ENCODE measurements around the gene GON4L.
A peak's percentile ranks its signal among the peaks of the same experiment; 100 is the strongest.
"Not testable (repeated sequence)": the region's sequence is repeated elsewhere in the genome, so short reads cannot be mapped to it uniquely, and the experiment has no call there.

The GON4L gene

DNA sequence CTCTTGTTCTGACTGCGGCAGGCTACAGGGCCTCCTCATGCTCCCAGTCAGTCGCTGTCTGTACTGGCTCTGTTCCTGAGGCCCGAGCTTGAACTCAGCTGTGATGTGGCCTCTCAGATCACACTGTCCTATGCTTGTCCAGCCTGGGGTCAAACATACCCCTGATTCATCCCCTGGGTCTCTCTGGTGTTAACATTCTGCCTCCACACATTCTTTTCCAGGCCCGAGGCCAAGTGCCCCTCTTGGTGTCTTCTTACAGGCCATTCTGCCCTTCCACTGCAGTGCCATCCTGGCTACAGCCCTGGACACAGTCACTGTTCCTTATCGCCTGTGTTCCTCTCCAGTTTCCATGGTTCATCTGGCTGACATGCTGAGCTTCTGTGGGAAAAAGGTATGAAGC, 108.9 kb downstream of the GON4L start:
- DNase-seq (ENCODE audit: low read depth) = not testable (repeated sequence)

DNA sequence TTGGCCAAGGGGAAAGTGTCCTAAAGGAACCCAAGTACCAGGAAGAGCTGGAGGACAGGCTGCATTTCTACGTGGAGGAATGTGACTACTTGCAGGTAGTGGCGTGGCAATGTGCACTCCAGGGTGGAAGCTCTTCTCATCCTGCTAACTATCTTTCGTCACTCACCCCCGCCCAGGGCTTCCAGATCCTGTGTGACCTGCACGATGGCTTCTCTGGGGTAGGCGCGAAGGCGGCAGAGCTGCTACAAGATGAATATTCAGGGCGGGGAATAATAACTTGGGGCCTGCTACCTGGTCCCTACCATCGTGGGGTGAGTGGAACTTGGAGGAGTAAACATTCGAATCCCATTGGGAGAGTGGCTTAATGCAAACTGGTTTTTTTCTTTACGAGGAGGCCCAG, 109.4 kb downstream of the GON4L start:
- not testable (repeated sequence) for DNase-seq (ENCODE audit: low read depth)

- DNase-seq (ENCODE audit: low read depth) = peak; percentile 97
Measured at GRCh38 chr1:155745284-155746228, 111.5 kb downstream of the GON4L start.

DNA sequence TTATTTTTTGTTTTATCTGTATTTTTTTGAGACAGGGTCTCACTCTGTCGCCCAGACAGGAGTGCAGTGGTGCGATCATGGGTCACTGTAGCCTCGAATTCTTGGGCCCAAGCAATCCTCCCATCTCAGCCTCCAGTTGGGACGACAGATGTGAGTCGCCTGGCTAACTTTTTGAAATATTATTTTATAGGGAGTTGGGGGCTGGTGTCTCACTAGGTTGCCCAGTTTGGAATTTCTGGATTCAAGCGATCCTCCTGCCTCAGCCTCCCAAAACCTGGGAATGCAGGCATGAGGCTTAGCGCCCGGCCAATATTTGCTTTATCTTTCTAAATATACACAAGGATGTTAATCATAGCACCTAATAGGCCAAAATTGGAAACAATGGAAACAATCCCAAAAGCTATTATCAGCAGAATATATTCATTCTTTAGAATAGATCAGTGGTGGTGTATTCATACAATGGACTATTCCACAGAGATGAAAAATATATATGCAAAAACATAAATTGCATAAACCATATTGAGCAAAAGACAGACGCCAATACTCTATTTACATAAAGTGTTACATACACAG, 112.2 kb downstream of the GON4L start:
- DNase-seq (ENCODE audit: low read depth) = no peak

- DNase-seq (ENCODE audit: low read depth) = no peak
Measured at GRCh38 chr1:155741908-155742307, 115.1 kb downstream of the GON4L start.

- DNase-seq (ENCODE audit: low read depth) = no peak
Measured at GRCh38 chr1:155740995-155741394, 116.0 kb downstream of the GON4L start.

DNA sequence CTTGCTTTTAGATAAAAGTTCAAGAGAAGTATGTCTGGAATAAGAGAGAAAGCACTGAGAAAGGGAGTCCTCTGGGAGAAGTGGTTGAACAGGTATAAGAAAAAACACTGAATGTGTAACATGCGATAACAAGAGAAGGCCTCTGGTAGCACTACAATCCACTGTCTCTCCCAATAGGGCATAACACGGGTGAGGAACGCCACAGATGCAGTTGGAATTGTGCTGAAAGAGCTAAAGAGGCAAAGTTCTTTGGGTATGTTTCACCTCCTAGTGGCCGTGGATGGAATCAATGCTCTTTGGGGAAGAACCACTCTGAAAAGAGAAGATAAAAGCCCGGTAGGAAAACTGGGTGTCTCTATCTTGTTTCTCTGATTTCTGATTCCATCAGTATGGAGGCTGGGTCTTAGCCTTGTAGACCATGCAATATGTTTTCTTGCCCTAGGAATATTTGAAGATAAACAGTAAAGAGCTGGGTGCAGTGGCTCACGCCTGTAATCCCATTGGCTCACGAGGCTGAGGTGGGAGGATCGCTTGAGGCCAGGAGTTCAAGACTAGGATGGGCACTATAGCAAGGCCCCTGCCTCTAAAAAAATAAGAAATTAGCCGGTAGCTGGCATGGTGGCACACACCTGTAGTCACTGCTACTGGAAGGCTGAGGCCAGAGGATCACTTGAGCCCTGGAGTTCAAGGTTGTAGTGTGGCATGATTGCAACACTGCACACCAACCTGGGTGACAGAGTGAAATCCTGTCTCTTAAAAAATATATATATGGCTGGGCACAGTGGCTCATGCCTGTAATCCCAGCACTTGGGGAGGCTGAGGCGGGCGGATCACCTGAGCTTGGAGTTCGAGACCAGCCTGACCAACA, 127.7 kb downstream of the GON4L start:
- DNase-seq (ENCODE audit: low read depth) = peak; percentile 69

DNA sequence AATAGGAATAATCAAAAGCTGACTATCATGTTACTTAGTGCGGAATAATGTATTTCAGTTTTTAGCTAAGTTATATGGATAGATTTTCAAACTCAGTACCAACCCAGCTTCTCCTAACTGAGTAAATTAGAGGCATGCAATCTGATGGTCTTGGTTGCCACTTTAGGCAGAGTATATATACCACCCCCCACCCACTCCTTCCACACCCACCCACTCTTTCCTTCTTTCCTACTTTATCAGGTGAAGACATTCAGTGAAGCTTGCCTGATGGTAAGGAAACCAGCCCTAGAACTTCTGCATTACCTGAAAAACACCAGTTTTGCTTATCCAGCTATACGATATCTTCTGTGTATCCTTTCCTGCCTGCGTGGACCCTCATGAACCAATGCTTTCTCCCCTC, 131.9 kb downstream of the GON4L start:
- no peak for DNase-seq (ENCODE audit: low read depth)

DNA sequence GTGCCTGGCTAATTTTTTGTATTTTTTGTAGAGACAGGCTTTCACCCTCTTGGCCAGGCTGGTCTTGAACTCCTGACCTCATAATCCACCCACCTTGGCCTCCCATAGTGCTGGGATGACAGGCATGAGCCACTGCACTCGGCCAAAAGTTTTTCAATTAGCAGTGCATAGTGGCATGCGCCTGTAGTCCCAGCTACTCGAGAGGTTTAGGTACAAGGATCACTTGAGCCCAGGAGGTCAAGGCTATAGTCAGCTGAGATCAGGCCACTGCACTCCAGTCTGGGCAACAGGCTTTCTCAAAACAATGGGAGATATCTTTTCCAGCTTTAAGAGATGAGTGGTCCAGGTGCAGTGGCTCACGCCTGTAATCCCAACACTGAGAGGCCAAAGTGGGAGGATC, 137.3 kb downstream of the GON4L start:
- no peak for DNase-seq (ENCODE audit: low read depth)

- DNase-seq (ENCODE audit: low read depth) = not testable (repeated sequence)
Measured at GRCh38 chr1:155718524-155719115, 138.4 kb downstream of the GON4L start.

DNA sequence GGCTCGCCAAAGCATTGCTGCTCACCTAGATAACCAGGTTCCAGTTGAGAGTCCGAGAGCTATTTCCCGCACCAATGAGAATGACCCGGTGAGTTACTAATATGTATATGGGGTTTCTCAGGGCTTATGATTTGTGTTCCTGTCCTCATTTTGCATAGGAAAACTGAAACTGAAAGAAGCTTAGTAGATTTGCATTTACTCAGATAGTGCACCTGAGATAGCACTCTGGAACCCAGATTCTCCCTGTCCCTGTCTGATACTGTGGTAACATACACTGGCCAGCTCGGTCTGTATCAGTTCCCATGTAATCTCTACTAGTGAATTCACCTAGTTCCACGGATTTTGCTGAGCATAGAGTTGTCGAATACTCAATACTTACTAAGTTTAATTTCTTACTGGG, 140.0 kb downstream of the GON4L start:
- no peak for DNase-seq (ENCODE audit: low read depth)

- no peak for DNase-seq (ENCODE audit: low read depth)
Measured at GRCh38 chr1:155715777-155716176, 141.2 kb downstream of the GON4L start.

DNA sequence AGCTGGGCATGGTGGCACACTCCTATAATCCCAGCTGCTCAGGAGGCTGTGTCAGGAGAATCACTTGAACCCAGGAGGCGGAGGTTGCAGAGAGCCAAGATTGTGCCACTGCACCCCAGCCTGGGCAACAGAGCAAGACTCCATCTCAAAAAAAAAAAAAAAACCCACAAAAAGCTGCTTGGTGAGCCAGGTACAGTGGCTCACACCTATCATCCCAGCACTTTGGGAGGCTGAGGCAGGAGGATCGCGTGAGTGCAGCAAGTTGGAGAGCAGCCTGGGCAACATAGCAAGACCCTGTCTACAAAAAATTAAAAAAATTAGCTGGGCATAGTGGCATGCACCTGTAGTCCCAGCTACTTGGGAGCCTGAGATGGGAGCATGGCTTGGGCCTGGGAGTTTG, 142.0 kb downstream of the GON4L start:
- not testable (repeated sequence) for DNase-seq (ENCODE audit: low read depth)

GRCh38 chr1:155713075-155713474, 143.9 kb downstream of the GON4L start:
- DNase-seq (ENCODE audit: low read depth) = no peak

DNA sequence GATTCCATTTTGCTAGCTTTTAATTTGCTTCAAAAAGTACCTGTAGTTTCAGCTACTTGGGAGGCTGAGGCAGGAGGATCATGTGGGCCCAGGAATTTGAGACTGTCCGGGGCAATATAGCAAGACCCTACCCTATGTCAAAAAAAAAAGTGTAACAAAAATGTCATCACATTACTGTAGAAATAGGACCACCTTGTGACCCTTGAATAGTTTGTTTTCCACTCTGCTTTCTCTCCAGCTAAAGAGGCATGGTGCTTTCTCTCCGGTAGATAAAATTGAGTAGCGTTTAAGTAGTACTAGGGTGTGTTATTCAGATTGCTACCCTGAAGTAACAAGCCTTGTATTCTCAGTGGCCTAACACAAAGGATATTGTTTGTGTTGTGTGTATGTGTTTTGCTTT, 144.4 kb downstream of the GON4L start:
- DNase-seq (ENCODE audit: low read depth) = not testable (repeated sequence)

DNA sequence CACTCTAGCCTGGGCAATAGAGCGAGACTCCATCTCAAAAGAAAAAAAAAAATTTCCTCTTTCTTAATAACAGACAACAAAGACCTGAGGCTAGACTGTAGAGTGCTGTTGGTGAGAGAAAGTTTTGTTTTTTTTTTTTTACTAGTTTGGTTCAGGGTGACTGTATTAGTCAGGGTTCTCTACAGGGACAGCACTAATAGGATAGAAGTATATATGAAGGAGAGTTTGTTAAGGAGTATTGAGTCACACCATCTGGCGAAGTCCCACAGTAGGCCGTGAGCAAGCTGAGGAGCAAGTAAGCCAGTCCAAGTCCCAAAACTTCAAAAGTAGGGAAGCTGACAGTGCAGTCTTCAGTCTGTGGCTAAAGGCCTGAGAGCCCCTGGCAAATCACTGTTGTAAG, 145.6 kb downstream of the GON4L start:
- not testable (repeated sequence) for DNase-seq (ENCODE audit: low read depth)

- DNase-seq (ENCODE audit: low read depth) = no peak
Measured at GRCh38 chr1:155709391-155709790, 147.6 kb downstream of the GON4L start.

DNA sequence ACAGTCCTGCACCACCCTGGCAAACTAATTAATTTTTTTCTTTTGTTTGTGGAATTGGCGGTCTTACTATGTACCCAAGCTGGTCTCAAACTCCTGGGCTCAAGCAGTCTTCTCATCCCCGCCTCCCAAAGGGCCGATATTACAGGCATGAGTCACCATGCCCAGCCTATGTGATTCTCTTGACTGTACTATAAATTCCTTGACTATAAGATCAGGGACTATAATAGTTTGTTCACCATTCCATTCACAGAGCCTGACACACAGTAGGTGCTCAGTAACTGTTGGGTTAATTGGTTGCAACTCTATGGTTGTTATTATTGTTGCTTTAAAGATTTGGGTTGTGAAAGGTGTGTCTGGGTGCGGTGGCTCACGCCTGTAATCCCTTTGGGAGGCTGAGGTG, 150.9 kb downstream of the GON4L start:
- peak; percentile 13 for DNase-seq (ENCODE audit: low read depth)

DNA sequence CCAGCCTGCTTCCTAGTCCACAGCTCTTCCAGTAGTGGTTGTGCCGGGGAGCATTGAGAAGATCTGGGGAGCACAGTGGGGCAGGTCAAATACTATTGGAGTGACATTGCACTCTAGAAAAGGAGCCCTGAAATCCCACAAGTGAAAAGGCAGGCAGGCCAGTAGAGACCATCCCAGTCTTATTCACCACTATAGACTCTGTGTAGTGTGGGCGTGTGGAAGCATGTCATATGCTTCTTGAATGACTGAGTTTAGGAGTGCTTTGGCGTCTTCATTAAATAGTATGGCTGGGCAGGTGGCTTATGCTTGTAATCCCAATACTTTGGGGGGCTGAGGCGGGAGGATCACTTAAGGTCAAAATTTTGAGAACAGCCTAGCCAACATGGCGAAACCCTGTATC, 152.6 kb downstream of the GON4L start:
- not testable (repeated sequence) for DNase-seq (ENCODE audit: low read depth)

- DNase-seq (ENCODE audit: low read depth) = no peak
Measured at GRCh38 chr1:155703216-155703615, 153.8 kb downstream of the GON4L start.

- DNase-seq (ENCODE audit: low read depth) = not testable (repeated sequence)
Measured at GRCh38 chr1:155701675-155702074, 155.3 kb downstream of the GON4L start.

All from fibroblast of gingiva (primary cell).